PC-9 (cell line): ENCODE measurements around the gene AGXT. TPM values are rescaled to one million over a fixed set of nuclear protein-coding genes. Genes with fewer than 3 reads are reported as not detected.

ENCODE experiments used
- BruUV-seq: library from RNA; stranded (reverse); fragments of 400-500 nt; replicated peaks from 2 replicates; lab custom pipeline; 2021; lab: Mats Ljungman, UMichigan
- CTCF ChIA-PET: fragments of 300-600 bp; sonication (Branson Sonifier 250); formaldehyde crosslinking; loops from one replicate; lab custom pipeline; 2022; ENCODE audit warnings: antibody characterized with exemption; lab: Charles Lee
- POLR2A ChIA-PET: fragments of 300-600 bp; sonication (Branson Sonifier 250); formaldehyde crosslinking; loops from one replicate; lab custom pipeline; 2022; ENCODE audit warnings: antibody characterized with exemption; ENCODE audit not compliant: unreplicated experiment; lab: Charles Lee
- DNase-seq, 2 experiments: peaks; one replicate each; pipeline versions ENCODE4 v3.0.0 to v3.0.0-alpha.2; 2015 to 2022; ENCODE audit warnings: mixed read lengths in 1 of 2
- H2AFZ ChIP-seq: fragments of 200-600 bp; sonication (generic); 2 replicates; pipeline ENCODE4 v1.8.1; 2017; ENCODE audit warnings: antibody characterized with exemption
- H3F3A ChIP-seq: fragments of 200-600 bp; sonication (generic); 2 replicates; pipeline ENCODE4 v1.8.1; 2017; ENCODE audit warnings: antibody characterized with exemption, mild to moderate bottlenecking, low read depth; ENCODE audit not compliant: insufficient read depth
- H3K27ac ChIP-seq: fragments of 200-600 bp; sonication (generic); 2 replicates; pipeline ENCODE4 v1.6.1; 2016; ENCODE audit warnings: mixed run types
- H3K27me3 ChIP-seq: fragments of 200-600 bp; sonication (generic); 2 replicates; pipeline ENCODE4 v1.6.1; 2016; ENCODE audit warnings: low read depth, mixed run types; ENCODE audit not compliant: insufficient read depth
- H3K36me3 ChIP-seq: fragments of 200-600 bp; sonication (generic); 2 replicates; pipeline ENCODE4 v1.6.1; 2016; ENCODE audit warnings: low read depth, mixed run types
- H3K4me1 ChIP-seq: fragments of 200-600 bp; sonication (generic); replicated peaks from 2 replicates; pipeline ENCODE4 v1.6.1; 2016; ENCODE audit warnings: mixed run types; ENCODE audit not compliant: insufficient read depth
- H3K4me2 ChIP-seq: fragments of 200-600 bp; sonication (generic); 2 replicates; pipeline ENCODE4 v1.6.1; 2017; ENCODE audit warnings: mixed run types
- H3K4me3 ChIP-seq: fragments of 200-600 bp; sonication (generic); 2 replicates; pipeline ENCODE4 v1.6.1; 2016; ENCODE audit warnings: mixed run types
- H3K79me2 ChIP-seq: fragments of 200-600 bp; sonication (generic); 2 replicates; pipeline ENCODE4 v1.6.1; 2017; ENCODE audit warnings: low read depth, mixed run types
- H3K9me2 ChIP-seq: fragments of 200-600 bp; sonication (generic); 2 replicates; pipeline ENCODE4 v1.8.1; 2017; ENCODE audit warnings: mild to moderate bottlenecking; ENCODE audit not compliant: insufficient read depth
- H3K9me3 ChIP-seq: fragments of 200-600 bp; sonication (generic); 2 replicates; pipeline ENCODE4 v1.8.1; 2016; ENCODE audit warnings: low read depth; ENCODE audit not compliant: insufficient read depth
- H4K20me1 ChIP-seq: fragments of 200-600 bp; sonication (generic); 2 replicates; pipeline ENCODE4 v1.8.1; 2017; ENCODE audit not compliant: insufficient read depth
- EZH2 ChIP-seq: fragments of 200-600 bp; sonication (generic); IDR thresholded peaks from 2 replicates; pipeline ENCODE4 v1.8.0; 2017; ENCODE audit warnings: antibody characterized with exemption, low read depth
- intact Hi-C: fragments of 100-400 bp; cut with micrococcal nuclease; formaldehyde crosslinking; loops from one replicate; pipeline ENCODE4 v1.10.0; 2022; ENCODE audit not compliant: unreplicated experiment
- total RNA-seq: library from RNA; stranded (reverse); gene quantifications from 2 replicates; pipeline ENCODE4 v1.2.3, GENCODE V29; 2021
- TF ChIP-seq, protein P1 (sequence below): fragments of 200-600 bp; sonication (generic); conservative IDR thresholded peaks from 2 replicates; pipeline ENCODE4 v1.6.1; 2017; ENCODE audit warnings: mixed run types, antibody characterized with exemption, mild to moderate bottlenecking, moderate library complexity

The AGXT gene
- total RNA-seq, 1 experiment from 2014 or later: not detected

DNA sequence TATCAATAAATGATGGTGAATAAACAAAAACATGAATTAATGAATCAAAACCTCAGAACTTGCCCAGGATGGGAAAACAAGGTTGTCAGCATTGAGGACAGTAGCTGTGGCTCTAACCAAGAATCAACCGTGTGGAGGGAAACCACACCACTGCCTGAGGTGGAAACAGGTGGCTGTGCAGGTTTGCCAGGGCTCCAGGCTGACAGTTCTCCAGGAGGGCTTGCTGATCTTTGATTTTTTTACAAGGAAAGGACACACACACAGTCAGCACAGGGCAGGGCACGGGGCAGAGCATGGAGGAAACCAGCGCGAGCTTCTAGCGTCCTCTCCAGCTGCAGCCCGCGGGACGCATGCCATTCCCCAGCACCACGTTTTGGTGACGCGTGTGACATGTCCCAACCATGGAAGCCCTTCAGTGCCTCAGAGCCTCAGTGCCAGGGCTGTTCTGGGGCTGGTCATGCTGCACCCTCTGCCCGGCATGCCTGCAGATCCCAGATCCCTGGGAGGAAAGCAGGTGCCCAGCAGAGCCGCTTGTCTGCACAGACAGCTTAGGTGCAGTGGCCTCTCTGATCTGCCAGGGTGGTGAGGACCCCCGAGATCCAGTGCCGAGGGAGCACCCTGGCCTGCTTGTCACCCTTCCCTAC is 15.8 kb upstream of the AGXT start:
- Histone ChIP-seq H3K4me1 (0 out of 2 replicates have a peak, but pooled peaks cover 7% of the 10 kb centered on the region), H4K20me1 (no peaks in the 10 kb centered on the region), H3K9me2 (no peaks in the 10 kb centered on the region), H3K36me3 (no peaks in the 10 kb centered on the region), H3K9me3 (no peaks in the 10 kb centered on the region), H3F3A (no peaks in the 10 kb centered on the region), H2AFZ (no peak overlapping the region), H3K79me2 (no peaks in the 10 kb centered on the region), H3K27me3 (no peaks in the 10 kb centered on the region), H3K4me2 (no peak overlapping the region), H3K4me3 (no peak overlapping the region), H3K27ac (no peak overlapping the region)
- TF ChIP-seq, protein P1, sequence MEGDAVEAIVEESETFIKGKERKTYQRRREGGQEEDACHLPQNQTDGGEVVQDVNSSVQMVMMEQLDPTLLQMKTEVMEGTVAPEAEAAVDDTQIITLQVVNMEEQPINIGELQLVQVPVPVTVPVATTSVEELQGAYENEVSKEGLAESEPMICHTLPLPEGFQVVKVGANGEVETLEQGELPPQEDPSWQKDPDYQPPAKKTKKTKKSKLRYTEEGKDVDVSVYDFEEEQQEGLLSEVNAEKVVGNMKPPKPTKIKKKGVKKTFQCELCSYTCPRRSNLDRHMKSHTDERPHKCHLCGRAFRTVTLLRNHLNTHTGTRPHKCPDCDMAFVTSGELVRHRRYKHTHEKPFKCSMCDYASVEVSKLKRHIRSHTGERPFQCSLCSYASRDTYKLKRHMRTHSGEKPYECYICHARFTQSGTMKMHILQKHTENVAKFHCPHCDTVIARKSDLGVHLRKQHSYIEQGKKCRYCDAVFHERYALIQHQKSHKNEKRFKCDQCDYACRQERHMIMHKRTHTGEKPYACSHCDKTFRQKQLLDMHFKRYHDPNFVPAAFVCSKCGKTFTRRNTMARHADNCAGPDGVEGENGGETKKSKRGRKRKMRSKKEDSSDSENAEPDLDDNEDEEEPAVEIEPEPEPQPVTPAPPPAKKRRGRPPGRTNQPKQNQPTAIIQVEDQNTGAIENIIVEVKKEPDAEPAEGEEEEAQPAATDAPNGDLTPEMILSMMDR: no peak
- no peak for TF ChIP-seq EZH2
- BruUV-seq: no TSS peak
- intact Hi-C loops: loop anchor here (5.0 to 10.0 kb wide), 4 partner anchors 252 to 1025 kb away; partner anchors contain the start of genes FARP2 and MTERF4
- DNase-seq: no peak
- POLR2A ChIA-PET: no interaction called here
- CTCF ChIA-PET: no interaction called here

- H3K79me2 ChIP-seq: no peaks in the 10 kb centered on the region
- intact Hi-C loops: loop anchor here (1.0 to 10.0 kb wide), 5 partner anchors 37 to 499 kb away; partner anchors contain the start of genes FARP2 and MTERF4
- ChIA-PET POLR2A (no interaction called here), CTCF (no interaction called here)
- no TSS peak for BruUV-seq
- H3K9me2 ChIP-seq: no peaks in the 10 kb centered on the region
- no peak overlapping the region for H3K27ac ChIP-seq
- no peaks in the 10 kb centered on the region for H3K27me3 ChIP-seq
- 0 out of 2 replicates have a peak, but pooled peaks cover 7% of the 10 kb centered on the region for H3K4me1 ChIP-seq
- H3K4me3 ChIP-seq: no peak overlapping the region
- H4K20me1 ChIP-seq: no peaks in the 10 kb centered on the region
- H3K4me2 ChIP-seq: no peak overlapping the region
- no peaks in the 10 kb centered on the region for H3K36me3 ChIP-seq
- H2AFZ ChIP-seq: no peak overlapping the region
- H3K9me3 ChIP-seq: no peaks in the 10 kb centered on the region
- no peak for DNase-seq
- TF ChIP-seq, protein P1: no peak
- TF ChIP-seq EZH2: no peak
- no peaks in the 10 kb centered on the region; the same call in 1 of the 2 replicates for H3F3A ChIP-seq
These were observed 13.0 kb upstream of the AGXT start for GRCh38 chr2:240855670-240856069.

GRCh38 chr2:240856151-240856980 is 12.3 kb upstream of the AGXT start:
- no peak for TF ChIP-seq EZH2
- TF ChIP-seq, protein P1: peak; percentile 59; the same call in 1 of the 2 replicates
- no peaks in the 10 kb centered on the region for H4K20me1 ChIP-seq
- no peaks in the 10 kb centered on the region for H3K36me3 ChIP-seq
- no peaks in the 10 kb centered on the region for H3K79me2 ChIP-seq
- H3K9me3 ChIP-seq: no peaks in the 10 kb centered on the region
- no peak overlapping the region for H3K27ac ChIP-seq
- H3K4me3 ChIP-seq: no peak overlapping the region
- CTCF ChIA-PET: no interaction called here
- no peaks in the 10 kb centered on the region for H3K9me2 ChIP-seq
- H3K4me2 ChIP-seq: no peak overlapping the region
- H3K4me1 ChIP-seq: 0 out of 2 replicates have a peak, but pooled peaks cover 7% of the 10 kb centered on the region
- H2AFZ ChIP-seq: no peak overlapping the region
- H3K27me3 ChIP-seq: no peaks in the 10 kb centered on the region
- H3F3A ChIP-seq: peaks cover 3% of the 10 kb centered on the region; the same call in 1 of the 2 replicates
- no TSS peak for BruUV-seq
- POLR2A ChIA-PET: interaction anchor here (0.6 kb wide), 1 partner anchor 39 kb away, joined by 4 read pairs; the partner anchor contains the start of gene MAB21L4
- peak in 1 of 2 experiments; percentile 71 for DNase-seq
- intact Hi-C loops: loop anchor here (1.0 to 10.0 kb wide), 5 partner anchors 36 to 498 kb away; partner anchors contain the start of genes FARP2 and MTERF4
